Activated effector memory CD4-positive, alpha-beta T cell treated with Interleukin-2 at 50 U/mL for 16 hours (primary cell): ENCODE data around the gene GRAMD1B.
"Not testable (repeated sequence)": the region's sequence is repeated elsewhere in the genome, so short reads cannot be mapped to it uniquely, and the experiment has no call there.

Source experiments
- DNase-seq: peaks from one replicate; pipeline ENCODE4 v3.0.0-alpha.2; 2020

Gene GRAMD1B

DNA sequence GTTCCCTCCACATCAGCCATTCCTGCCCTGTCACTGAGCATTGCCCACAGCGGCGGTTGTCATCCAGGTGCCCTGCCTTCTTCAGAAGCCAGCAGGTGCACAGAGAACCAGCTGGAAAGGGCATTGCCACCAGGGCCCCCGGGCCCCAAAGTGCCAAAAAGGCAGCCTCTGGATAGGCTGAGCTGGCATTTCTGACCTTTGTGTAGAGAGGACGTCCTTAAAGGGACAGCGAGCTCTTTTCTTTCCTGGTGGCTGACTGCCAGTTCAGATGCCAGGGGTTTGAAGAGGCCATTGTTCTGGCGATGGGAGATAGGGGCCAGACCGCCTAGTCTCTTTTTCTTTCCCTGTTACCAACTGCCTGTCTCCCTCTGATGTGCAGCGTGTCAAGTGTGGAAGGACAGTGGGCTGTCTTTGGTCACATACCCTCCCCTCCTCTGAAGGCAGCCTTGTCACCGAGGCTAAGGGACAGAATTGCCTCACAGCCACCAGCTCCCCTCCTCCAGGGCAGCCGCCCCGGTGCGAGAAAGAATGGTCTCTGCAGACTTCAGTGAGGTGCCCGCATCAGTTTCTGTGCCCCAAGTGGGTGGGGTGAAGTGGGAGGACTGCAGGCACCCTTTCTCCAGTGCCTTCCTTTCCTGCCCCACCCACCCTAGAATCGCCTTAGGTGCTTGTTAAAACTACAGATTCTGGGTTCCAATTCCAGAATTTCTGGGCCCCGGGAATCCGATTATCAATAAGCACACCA lies 114.7 kb downstream of the GRAMD1B start:
- no peak for DNase-seq

DNA sequence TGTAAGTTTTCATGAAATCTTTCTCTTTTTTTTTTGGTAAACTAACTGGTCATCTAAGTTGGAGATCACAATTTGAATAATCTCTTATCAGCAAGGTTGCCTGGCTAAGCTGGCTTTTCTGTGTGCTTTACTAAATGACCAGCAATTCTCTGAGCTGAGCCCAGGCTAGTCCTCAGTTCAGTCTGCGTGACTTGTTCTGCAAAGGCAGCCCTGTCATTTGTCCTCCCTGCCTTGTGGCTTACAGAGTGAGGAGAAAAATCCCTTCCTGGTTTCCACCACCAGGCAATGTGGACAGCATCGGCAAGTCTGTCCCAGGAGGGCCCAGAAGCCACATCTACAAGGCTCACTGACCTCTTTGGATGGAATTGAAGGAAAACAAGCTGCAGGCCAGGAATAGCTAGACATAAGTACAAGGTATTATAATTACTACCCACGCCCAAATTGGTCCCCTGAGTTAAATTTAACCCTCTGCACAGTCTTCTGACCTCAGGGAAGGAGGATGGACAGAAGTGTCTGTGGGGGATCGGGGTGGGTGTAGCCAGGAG lies 115.7 kb downstream of the GRAMD1B start:
- no peak for DNase-seq

DNA sequence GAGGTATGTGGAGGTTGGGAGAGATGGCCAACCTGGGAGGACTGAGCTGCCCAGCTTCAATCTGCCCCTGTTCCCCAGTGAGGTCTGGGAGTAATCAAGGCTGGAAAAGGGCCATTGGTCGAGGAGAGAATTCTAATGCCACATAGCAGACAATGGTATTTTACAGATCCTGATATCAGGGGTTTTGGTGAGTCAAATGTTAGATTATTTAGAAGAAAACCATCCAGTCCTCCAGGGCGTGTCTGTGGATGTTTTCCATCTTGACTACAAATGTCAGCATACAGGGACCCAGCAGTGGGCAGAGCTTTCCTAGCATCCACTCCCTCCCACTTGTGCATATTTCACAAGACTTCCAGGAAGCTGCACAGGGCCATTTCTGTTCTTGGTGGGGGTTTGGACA lies 116.4 kb downstream of the GRAMD1B start:
- DNase-seq: no peak

DNA sequence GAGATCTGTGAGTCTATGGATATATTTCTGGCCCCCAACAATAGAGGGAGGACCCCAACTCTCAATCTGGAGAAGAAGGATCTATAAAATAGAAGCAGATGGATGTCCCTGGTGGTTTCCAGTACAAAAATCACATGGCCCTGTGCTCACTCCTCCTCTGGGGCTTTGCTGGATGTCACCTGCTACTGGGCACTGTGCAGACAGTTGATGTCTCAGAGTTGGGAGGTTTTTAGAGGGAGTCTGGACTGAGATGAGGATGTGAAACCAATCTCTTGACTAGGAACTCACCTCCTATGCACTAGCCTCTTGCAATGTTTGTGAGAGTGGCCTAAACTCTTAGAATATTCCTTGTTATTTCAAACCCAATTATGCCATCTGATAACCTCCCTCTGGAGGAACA lies 117.1 kb downstream of the GRAMD1B start:
- no peak for DNase-seq

DNA sequence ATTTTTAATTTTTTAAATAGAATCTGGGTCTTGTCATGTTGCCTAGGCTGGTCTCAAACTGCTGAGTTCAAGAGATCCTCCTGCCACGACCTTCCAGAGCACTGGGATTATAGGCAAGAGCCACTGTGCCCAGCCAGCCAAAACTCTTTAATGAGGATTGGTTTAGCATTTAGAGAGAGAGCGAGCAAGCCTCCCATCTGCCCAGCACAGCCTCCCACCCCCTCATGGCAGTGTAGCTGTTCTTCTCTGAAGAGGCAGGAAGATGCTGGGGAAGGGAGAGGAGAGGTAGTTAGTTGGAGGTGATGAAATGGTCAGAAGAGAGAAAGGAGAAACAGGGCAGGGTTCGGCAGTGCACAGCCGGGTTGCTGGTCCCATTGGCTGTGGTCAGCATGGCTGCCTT lies 118.7 kb downstream of the GRAMD1B start:
- DNase-seq: no peak

DNA sequence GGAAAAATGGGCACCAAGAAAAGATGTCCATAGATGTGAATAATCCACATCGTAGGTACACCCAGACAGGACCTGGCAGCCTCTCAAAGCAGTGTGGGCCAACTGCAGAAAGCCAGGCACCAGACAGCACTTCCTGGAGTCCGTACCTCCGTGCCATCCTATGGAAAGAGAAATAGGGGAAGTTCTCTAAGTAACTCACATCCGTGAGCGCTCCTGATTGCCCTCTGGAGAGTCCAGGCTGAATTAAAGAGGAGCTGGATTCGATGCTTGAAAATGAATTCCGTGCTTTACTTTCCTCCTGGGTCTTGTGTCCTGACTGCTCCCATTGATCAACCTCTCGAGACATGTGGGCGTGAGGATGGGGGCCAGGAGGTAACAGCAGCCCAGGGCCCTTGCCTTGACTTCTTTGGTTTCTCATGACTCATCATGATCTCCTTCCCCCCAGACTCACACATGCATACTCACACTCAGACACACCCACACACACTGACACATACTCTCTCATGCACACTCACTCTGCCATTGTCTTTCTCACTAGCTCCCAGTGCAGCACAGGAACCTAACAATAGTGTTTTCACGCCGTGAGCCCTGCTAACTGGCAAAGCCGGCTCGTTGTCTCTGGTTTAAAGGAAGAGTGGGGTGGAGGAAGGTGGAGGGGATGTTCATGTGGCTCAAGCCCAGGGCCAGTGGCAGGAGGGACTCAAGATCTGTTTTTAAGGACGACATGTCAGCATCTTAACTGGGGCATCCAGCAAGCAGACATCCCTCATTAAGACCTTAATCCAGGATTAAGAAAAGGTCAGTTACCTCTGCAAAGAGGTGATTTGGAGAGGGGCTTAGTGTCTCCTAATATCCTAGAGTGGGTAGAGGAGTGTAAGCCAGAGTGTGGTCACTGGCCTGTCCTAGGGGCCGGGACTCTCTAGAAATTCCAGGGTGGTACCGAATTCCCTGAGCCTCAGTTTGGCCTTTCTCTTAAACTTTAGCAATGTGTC lies 120.2 kb downstream of the GRAMD1B start:
- DNase-seq: no peak

DNA sequence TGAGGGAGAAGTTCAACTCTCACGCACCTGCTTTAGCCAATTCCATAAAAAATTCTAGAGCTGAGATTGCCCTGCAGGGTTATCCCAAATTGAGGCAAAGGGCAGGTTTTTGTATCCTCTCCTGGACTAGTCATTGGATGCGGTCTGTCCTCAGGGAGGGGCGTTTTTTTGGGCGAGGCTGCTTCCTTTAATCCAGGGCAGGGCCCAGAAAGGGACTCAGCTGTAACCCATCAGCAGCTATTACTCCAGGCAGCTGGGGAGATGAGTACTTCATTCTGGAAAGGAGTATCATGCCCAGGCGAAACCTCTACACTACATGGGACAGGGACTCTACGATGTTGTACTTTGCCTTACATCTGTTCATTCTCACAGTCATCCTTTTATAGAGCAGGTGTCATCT lies 121.0 kb downstream of the GRAMD1B start:
- DNase-seq: no peak

DNA sequence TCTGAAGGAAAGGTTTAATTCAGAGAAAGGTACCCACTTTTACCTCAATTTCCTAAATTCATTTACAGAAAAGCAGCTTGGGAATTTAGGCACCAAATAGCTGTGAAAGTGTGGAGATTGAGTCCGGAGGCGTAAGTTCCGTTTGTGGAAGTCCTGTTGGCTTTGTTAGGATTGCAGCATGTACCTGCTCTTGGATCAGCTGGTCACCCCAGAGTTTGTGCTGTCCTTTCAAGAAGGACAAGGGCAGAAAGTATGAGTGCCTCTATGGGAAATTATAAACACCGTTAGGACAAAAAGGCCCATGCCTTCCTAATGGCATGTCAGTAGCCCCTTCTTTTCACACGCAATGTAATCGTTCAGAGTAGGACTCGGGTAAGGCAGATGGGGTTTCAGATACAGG lies 126.6 kb downstream of the GRAMD1B start:
- no peak for DNase-seq

DNA sequence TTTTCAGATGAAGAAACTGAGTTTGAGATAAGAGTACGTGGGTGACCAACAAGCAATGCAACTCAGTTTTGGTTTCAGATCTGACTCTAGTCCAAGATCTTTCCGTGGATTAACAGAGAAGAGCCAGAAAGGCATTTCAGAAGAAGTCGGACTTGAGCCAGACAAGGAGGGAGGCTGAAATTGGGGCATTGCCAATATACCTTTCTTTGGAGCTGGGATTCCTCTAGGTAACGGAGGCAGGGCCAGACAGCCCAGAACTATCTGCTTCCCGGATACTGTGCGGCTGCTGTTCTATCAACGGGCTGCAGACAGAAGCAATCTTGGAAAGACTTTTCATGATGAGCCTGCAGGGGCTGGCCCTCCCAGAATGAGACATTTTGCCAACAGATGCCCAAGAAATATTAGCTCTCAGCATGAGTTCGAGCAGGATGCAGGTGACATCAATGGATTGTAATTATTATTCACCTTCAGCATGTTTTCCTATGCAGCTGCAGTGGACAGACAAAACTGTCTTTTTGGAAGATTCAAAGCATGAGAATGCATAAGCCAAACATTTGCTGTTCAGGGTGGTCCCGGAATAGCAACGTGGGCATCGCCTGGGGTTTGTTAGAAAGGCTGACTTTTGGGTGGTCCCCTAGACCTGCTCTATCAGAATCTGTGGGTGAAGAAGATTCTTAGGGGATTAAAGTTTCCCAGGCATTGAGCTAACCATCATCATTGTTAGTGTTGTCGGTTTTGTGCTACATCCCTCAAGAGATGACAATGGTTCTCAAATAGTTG lies 128.7 kb downstream of the GRAMD1B start:
- DNase-seq: no peak

DNA sequence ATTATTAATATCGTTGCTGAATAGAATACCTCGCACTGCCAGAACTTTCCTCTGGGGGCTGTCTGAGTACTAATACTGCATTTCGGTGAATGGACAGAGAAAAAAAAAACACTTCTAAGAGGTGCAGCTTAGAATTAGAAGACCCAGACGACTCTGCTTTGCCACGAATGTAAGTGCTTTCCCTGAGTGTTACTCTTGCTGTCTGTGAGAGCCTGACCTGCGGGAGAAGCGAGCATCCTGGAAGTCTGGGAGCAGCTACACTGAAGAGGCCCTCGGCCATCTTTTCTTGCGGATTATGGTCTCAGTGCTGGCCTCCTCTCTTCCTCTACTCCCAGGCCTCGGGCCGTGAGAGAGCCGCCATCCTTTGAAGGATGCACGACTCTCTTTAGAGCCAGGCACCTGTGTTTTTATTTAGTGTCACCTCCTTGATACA lies 129.5 kb downstream of the GRAMD1B start:
- DNase-seq: no peak

DNA sequence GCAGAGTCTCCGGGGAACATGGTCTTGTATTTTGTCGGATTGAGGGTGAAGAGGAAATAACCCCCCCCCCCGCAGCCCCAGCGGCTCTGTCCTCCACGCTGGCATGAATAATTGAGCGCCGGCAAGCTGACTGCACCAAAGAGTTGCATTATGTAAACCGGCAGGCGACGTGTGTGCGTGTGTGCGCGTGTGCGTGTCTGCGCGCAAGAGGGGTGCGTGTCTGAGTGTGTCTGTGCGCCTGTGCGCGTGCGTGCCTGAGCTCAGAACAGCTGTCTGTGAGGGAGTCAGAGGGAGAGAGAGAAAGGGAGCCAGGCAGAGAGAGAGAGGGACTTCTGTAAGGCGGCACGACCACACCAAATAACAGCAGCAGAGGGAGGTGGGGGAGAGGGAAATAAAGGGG lies 129.9 kb downstream of the GRAMD1B start:
- DNase-seq: no peak

DNA sequence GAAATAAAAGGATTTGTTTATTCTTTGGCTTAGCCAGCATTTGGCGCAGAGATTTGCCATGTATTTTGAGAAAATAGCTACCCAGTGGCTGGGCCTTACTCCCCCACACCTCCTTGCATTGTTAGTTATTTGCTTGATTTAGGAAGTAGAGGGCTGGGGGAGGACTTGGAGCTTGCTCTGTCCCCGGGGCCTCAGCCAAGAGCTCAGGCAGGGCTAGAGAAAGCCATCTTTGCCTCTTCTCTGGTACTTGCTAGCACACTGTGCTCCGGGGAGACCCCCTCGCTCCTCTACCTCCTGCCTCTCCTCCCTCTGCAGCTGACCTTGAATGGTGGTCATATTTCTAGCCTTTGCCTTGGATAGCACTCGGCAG lies 131.3 kb downstream of the GRAMD1B start:
- no peak for DNase-seq

DNA sequence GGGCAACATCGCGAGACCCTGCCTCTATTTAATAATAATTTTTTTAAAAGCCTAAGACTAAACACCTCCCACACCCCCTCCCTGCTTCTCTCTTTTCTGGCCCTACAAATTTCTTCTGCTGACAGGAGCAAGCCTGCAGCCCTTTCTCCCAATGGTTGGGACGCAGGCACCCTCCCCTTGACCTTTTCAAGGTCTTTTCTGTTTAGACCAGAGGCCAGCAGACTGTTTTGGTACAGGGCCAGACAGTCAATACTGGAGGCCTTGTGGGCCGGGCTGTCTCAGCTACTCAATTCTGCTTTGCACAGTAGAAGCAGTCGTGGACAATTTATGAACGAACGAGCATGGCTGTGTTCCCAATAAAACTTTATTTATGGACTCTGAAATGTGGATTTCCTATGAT lies 132.1 kb downstream of the GRAMD1B start:
- no peak for DNase-seq

DNA sequence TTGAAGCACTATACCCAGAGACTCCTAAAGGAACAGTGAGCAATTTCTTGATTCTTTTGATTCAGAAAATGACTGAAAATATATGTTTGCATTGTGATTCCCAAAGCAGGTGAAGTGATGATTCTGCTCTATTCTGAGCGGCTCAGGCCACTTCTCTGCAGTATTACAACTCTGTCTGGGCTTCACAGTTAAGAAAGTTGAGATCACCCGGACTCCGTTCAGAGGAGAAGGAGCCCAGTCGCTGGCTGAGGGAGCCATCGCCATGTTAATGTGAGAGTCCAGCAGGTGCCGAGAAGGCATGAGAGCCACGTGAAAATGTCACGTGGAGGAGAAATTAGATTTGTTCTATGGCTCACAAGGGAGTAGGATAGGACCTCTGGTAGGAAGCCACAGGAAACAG lies 132.8 kb downstream of the GRAMD1B start:
- no peak for DNase-seq

DNA sequence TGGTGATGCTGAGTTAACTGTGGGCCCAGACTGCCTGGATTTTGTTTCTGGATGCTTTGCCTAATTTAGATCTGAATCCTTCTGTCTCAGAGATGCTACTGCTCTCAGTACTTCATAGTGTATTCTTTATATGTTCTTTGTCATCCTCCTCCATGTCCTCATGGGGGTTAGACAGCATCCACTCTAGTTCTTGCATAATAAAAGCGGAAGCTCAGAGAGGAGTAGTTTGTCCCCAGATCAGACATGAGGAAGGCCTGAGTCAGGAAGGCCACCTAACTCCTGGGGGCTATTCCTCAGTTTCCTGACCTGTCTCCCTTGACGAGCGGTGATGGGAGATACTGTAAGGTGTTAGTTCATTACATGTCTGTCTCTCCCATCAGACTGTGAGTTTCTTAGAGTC lies 134.2 kb downstream of the GRAMD1B start:
- DNase-seq: no peak

DNA sequence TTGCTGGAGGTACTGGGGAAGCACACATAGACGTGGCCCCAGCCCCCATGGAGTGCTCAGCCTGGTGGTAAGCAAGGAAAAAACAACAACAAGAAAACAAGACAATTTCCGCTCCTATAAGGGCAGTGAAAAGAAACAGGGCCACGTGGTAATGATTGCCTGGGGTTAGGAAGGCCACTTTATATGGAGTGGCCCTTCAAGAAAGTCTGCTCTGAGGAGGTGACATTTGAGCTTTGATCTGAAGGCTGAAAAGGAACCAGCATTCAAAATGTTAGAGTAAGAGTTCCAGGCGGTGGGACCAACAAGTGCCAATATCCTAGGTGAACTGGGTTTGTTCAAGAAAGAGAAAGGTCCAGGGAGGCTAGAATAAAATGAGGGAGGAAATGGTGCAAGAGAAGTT lies 136.8 kb downstream of the GRAMD1B start:
- no peak for DNase-seq

DNA sequence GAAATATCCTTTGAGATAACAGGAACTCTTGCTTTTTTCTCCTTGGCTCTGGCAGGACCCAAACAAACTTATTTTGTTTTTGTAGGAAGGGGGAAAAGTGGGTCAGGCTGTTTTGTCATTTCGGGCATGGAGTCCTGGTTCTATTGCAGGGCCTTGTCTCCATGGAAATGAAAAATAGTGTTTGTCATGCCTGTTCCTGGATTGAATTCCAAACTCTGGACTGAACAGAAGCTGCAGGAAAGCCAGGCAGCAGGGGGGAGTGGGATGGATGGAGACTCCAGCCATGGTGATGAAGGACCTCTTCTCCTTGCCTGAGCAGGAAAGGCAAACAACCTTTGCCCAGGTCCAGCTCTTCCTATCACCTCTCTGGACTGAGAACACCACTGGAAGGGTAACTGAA lies 137.4 kb downstream of the GRAMD1B start:
- DNase-seq: no peak

DNA sequence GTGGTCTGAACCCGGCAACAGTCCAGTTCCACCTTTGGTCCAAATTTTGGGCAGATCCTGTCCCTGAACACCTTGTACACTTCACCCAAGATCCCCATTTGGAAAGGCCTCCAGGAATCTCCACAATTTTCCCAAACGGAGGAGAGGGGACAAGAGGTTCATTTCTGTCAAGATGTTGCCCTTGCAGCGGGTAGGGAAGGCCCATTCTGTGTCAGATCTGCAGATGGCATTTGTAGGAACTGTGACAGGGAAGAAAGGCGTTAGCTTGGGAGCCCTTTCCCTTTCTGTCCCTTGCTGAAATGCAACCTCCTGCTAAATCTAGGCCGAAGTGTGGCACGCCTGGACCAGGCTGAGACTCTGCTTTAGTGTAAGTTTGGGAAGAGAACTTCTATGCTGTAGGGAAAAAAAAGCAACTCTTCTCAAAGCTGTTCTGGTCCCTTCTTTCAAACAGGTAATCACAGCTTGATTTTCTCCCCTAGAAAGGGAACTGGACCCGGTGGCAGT lies 138.3 kb downstream of the GRAMD1B start:
- DNase-seq: no peak

DNA sequence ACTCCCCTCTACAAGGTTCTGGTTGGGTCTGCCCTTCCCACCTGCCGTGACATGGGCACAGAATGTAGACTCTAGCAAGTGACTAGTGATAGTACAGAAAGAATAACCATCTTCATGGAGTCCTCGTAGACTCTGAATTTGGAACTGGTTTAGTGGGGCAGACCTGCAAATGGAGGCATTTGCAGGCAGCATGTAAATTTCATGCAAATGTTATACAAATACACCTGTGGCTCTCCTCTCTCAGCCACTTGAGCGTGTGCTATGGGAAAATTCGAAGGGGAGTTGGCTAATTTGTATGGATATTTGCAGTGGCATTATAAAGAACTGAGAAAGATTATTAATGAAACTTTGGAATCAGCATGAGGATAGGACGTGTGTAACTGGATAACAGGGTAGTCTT lies 139.3 kb downstream of the GRAMD1B start:
- no peak for DNase-seq

DNA sequence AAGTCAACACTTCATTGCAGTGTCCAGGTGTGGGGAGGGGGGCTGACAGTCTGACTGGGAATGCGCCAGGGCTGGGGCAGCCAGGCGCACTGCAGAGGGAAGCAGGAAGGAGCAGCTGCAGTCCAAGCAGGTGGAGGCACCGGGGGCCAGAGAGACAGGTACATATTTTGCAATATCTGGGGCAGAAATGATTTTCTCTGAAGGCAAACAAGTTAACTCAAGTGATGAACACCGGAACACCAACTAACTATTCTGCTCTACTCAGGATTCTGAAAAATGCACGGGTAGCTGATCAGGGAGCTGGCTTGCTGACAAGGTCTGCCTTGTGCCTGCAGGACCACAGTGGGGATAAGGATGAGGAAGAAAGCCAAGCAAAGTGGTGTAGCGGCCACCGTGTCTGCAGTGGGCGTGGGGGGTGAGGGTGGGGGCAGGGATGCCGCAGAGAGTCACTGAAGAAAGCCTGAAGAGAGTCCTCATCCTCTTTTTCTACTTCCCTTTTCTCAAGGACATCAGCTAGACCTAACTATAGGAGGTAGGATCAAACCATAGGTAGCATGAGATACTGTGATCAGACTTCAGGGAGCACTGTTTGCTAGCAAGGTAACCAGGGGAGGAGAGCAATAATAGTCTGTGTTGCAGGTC lies 141.0 kb downstream of the GRAMD1B start:
- DNase-seq: no peak

DNA sequence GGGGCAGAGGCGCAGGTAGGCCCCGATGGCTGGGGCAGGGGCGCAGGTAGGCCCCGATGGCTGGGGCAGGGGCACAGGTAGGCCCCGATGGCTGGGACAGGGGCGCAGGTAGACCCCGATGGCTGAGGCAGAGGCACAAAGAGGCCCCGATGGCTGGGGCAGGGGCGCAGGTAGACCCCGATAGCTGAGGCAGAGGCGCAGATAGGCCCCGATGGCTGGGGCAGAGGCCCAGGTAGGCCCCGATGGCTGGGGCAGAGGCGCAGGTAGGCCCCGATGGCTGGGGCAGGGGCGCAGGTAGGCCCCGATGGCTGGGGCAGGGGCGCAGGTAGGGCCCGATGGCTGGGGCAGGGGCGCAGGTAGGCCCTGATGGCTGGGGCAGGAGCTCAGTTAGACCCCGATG lies 142.7 kb downstream of the GRAMD1B start:
- DNase-seq: not testable (repeated sequence)

DNA sequence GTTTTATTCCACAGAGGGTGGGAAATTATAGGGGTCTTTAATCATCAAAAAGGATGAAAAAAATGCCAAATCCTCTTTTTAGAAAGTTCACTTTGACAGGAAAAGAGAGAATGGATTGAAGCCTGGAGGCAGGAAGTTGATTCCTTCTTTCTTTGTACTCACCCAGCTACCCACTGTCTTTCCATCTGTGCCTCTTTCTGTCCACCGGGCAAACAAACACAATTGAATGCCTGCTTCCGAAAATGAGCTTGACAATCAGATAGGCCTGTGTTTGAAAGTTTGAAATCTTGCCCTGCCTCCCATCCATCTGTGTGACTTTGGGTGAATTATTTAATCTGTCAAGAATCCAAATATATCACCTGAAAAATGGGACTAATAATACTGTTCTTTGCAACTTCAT lies 143.2 kb downstream of the GRAMD1B start:
- DNase-seq: no peak
